Endothelial cell of umbilical vein (primary cell): ENCODE measurements around the gene HOXB3. TPM values are rescaled to one million over a fixed set of nuclear protein-coding genes. Genes with fewer than 3 reads are reported as not detected.

ENCODE experiments used
- BruUV-seq: library from RNA; stranded (reverse); fragments of 400-500 nt; replicated peaks from 2 replicates; lab custom pipeline; 2021; lab: Mats Ljungman, UMichigan
- CTCF ChIA-PET: fragments of 300-600, 350-600 bp; sonication (Branson Sonifier 250); formaldehyde crosslinking; loops from one replicate; lab custom pipeline; 2021; ENCODE audit warnings: antibody characterized with exemption, inconsistent platforms; lab: Charles Lee
- POLR2A ChIA-PET: fragments of 300-600, 350-600 bp; sonication (Branson Sonifier 250); formaldehyde crosslinking; loops from one replicate; lab custom pipeline; 2021; ENCODE audit warnings: antibody characterized with exemption, inconsistent platforms; lab: Charles Lee
- DNase-seq: peaks from one replicate; pipeline ENCODE4 v3.0.0-alpha.2; 2011; ENCODE audit warnings: low read depth, low spot score
- FAIRE-seq: peaks from 2 replicates; lab custom pipeline; 2011; peaks lifted over from hg19 to GRCh38; lab: Jason Lieb, UNC
- H2AFZ ChIP-seq: 2 replicates; pipeline ENCODE4 v1.6.0; 2012; ENCODE audit warnings: low read depth, low read length, control low read depth, inconsistent platforms
- H3K27ac ChIP-seq: 2 replicates; pipeline ENCODE4 v1.5.1; 2011; ENCODE audit warnings: low read depth, mild to moderate bottlenecking, control low read depth, low read length, moderate library complexity; ENCODE audit not compliant: insufficient read depth
- H3K27me3 ChIP-seq, 2 experiments: 2 replicates each; pipeline versions ENCODE4 v1.6.0 to v1.6.1; 2011; ENCODE audit warnings: low read length in 2 of 2, mixed read lengths in 1 of 2; ENCODE audit not compliant: control insufficient read depth in 2 of 2, insufficient read depth in 2 of 2
- H3K36me3 ChIP-seq, 2 experiments: 2 replicates in 1 of 2; 3 replicates in 1 of 2; pipeline ENCODE4 v1.5.1; 2011; ENCODE audit warnings: low read length in 2 of 2, mild to moderate bottlenecking in 1 of 2, moderate library complexity in 1 of 2; ENCODE audit not compliant: control insufficient read depth in 2 of 2, insufficient read depth in 2 of 2; ENCODE audit errors: extremely low read depth in 1 of 2
- H3K4me1 ChIP-seq: 3 replicates; pipeline ENCODE4 v1.5.1; 2011; ENCODE audit warnings: mild to moderate bottlenecking, low read length; ENCODE audit not compliant: control insufficient read depth, insufficient read depth; ENCODE audit errors: extremely low read depth
- H3K4me2 ChIP-seq: 2 replicates; pipeline ENCODE4 v1.6.1; 2011; ENCODE audit warnings: low read length, control low read depth, mixed read lengths; ENCODE audit not compliant: insufficient read depth
- H3K4me3 ChIP-seq, 3 experiments: fragments of 200-600 bp in 1 of 3; sonication (generic), shearing (Covaris generic) in 1 of 3; replicated peaks in 1 of 3; 2 replicates each; pipeline ENCODE4 v1.5.1; 2011 to 2016; ENCODE audit warnings: control low read depth in 3 of 3, low read length in 3 of 3, mild to moderate bottlenecking in 2 of 3, inconsistent platforms in 1 of 3, low read depth in 1 of 3, moderate library complexity in 1 of 3; ENCODE audit not compliant: insufficient read depth in 1 of 3
- H3K79me2 ChIP-seq: 2 replicates; pipeline ENCODE4 v1.6.0; 2012; ENCODE audit warnings: low read length, inconsistent platforms; ENCODE audit not compliant: control insufficient read depth, insufficient read depth
- H3K9ac ChIP-seq: replicated peaks from 2 replicates; pipeline ENCODE3; 2011; ENCODE audit warnings: low read length, control low read depth; ENCODE audit not compliant: insufficient read depth; ENCODE audit errors: extremely low read depth
- H3K9me1 ChIP-seq: replicated peaks from 3 replicates; pipeline ENCODE4 v1.6.0; 2011; ENCODE audit warnings: mild to moderate bottlenecking, low read length; ENCODE audit not compliant: control insufficient read depth, insufficient read depth; ENCODE audit errors: extremely low read depth
- H3K9me3 ChIP-seq: replicated peaks from 2 replicates; pipeline ENCODE4 v1.5.1; 2012; ENCODE audit warnings: low read length, inconsistent platforms; ENCODE audit not compliant: control insufficient read depth, insufficient read depth
- H4K20me1 ChIP-seq: replicated peaks from 2 replicates; pipeline ENCODE3; 2011; ENCODE audit warnings: mild to moderate bottlenecking, low read length; ENCODE audit not compliant: control insufficient read depth, insufficient read depth; ENCODE audit errors: extremely low read depth
- CTCF ChIP-seq, 2 donors: IDR thresholded peaks; 1 replicate in 1 of 2; 2 replicates in 1 of 2; pipeline ENCODE4 v1.5.1; 2011; ENCODE audit warnings: low read length in 2 of 2, mild to moderate bottlenecking in 2 of 2, moderate library complexity in 2 of 2, control low read depth in 1 of 2, inconsistent platforms in 1 of 2, low read depth in 1 of 2; ENCODE audit not compliant: insufficient read depth in 1 of 2; ENCODE audit errors: extremely low read depth in 1 of 2
- EZH2 ChIP-seq: IDR thresholded peaks from 2 replicates; pipeline ENCODE4 v1.6.1; 2012; ENCODE audit warnings: borderline replicate concordance, low read depth, mild to moderate bottlenecking, moderate library complexity, low read length, inconsistent platforms; ENCODE audit not compliant: severe bottlenecking
- FOS ChIP-seq: IDR thresholded peaks from 2 replicates; pipeline ENCODE4 v1.6.1; 2011; ENCODE audit warnings: mild to moderate bottlenecking, low read length, moderate library complexity, borderline replicate concordance; ENCODE audit not compliant: insufficient read depth
- GATA2 ChIP-seq: IDR thresholded peaks from 2 replicates; pipeline ENCODE4 v1.7.0; 2011; ENCODE audit warnings: low read depth, mild to moderate bottlenecking, moderate library complexity, mixed read lengths, low read length; ENCODE audit not compliant: insufficient read length, insufficient read depth
- JUN ChIP-seq: IDR thresholded peaks from 2 replicates; pipeline ENCODE4 v1.6.1; 2011; ENCODE audit warnings: borderline replicate concordance, low read depth; ENCODE audit not compliant: insufficient read length, insufficient read depth
- MAX ChIP-seq: IDR thresholded peaks from 2 replicates; pipeline ENCODE4 v1.6.1; 2011; ENCODE audit not compliant: insufficient read depth, insufficient read length
- MYC ChIP-seq: IDR thresholded peaks from one replicate; pipeline ENCODE4 v1.6.1; 2011; ENCODE audit warnings: mild to moderate bottlenecking, low read depth, low read length
- POLR2A ChIP-seq: IDR thresholded peaks from 2 replicates; pipeline ENCODE4 v1.6.1; 2012; ENCODE audit warnings: low read depth, mild to moderate bottlenecking, control low read depth, low read length
- POLR2AphosphoS5 ChIP-seq: IDR thresholded peaks from 2 replicates; pipeline ENCODE4 v1.6.1; 2012; ENCODE audit warnings: low read depth, mild to moderate bottlenecking, control low read depth, low read length, moderate library complexity; ENCODE audit not compliant: insufficient read depth
- dilution Hi-C: fragments of 300-500 bp; cut with MboI; formaldehyde crosslinking; loops from one replicate; pipeline ENCODE4 v1.15.0; 2019; ENCODE audit warnings: low sequenced_read_pairs; ENCODE audit not compliant: extremely low pct_ligation_motif_present
- intact Hi-C: fragments of 100-400 bp; cut with micrococcal nuclease; formaldehyde crosslinking; loops from one replicate; pipeline ENCODE4 v1.10.0; 2022
- polyA plus RNA-seq, 4 experiments: library from polyadenylated mRNA; depleted of rRNA in 3 of 4; stranded (reverse) in 3 of 4; unstranded in 1 of 4; fragments of >200 nt; gene quantifications; 2 replicates each; pipeline versions ENCODE4 v1.2.1 to v1.2.3, GENCODE V29; 2011 to 2012; ENCODE audit warnings: missing spikeins in 1 of 4
- total RNA-seq: library from RNA; stranded (reverse); gene quantifications from 2 replicates; pipeline ENCODE4 v1.2.3, GENCODE V29; 2021

The HOXB3 gene
- total and polyA plus RNA-seq, 2 donors (not counting 3 experiments of a cell fraction or from before 2014, with no cell fraction given) = 29.6 to 56.6 TPM

- TF ChIP-seq MYC (no peak), GATA2 (no peak), CTCF (IDR thresholded peaks at IDR 0.05; ENCODE audit: extremely low read depth in 1 of 2, insufficient read depth in 1 of 2, low read depth in 1 of 2, low read length in 2 of 2) (no peak), MAX (no peak), POLR2AphosphoS5 (no peak), EZH2 (no peak), JUN (no peak), FOS (no peak), POLR2A (no peak)
- FAIRE-seq = no peak
- no peak overlapping the region for H2AFZ ChIP-seq
- no peaks in the 10 kb centered on the region for H3K4me1 ChIP-seq
- no TSS peak for BruUV-seq
- POLR2A ChIA-PET = no interaction called here
- H3K9ac ChIP-seq = no peak overlapping the region
- H3K9me1 ChIP-seq = no peaks in the 10 kb centered on the region
- H4K20me1 ChIP-seq = no peaks in the 10 kb centered on the region
- H3K79me2 ChIP-seq = no peaks in the 10 kb centered on the region
- peaks cover 16 to 18% of the 10 kb centered on the region in 2 experiments for H3K27me3 ChIP-seq
- CTCF ChIA-PET = interaction anchor here (0.5 kb wide), 1 partner anchor 8 kb away, joined by 4 read pairs; no protein-coding TSS in a partner anchor
- no peak overlapping the region for H3K27ac ChIP-seq
- H3K4me2 ChIP-seq = no peak overlapping the region
- H3K4me3 ChIP-seq = no peak overlapping the region
- no peaks in the 10 kb centered on the region for H3K36me3 ChIP-seq
- DNase-seq = no peak
- dilution Hi-C loops = no loop called here
- intact Hi-C loops = no loop called here
- no peaks in the 10 kb centered on the region for H3K9me3 ChIP-seq
These were observed 60.4 kb downstream of the HOXB3 start for GRCh38 chr17:48529683-48530009.
